GM10266 (cell line): ENCODE data around the gene LBX1.

Experiments
- DNase-seq: peaks from one replicate; pipeline ENCODE4 v3.0.0; 2012; ENCODE audit errors: extremely low spot score
- TF ChIP-seq, protein P1 (sequence below): IDR thresholded peaks from 2 replicates; pipeline ENCODE4 v1.5.1; 2012; ENCODE audit warnings: mild to moderate bottlenecking, low read depth; ENCODE audit not compliant: control insufficient read depth, insufficient read depth; ENCODE audit errors: missing control alignments

Gene LBX1

DNA sequence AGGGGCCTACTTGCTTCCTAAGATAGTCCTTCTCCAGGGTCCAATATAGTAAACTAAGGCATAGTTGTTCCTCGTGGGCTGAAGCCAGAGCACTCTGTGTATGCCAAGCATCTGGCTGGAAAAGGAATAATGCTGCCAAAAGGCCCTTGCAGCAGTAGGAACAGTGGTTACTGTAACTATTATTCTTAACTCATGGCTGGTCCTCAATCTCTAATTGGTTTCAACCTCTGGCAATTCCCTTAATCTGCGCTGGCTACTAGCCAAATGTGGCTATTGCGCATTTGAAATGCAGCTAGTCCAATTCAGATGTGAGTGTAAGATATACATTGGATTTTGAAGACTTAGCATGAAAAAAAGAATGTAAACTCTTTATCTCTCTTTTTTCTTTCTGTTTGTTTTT is 27.8 kb upstream of the LBX1 start:
- TF ChIP-seq, protein P1, sequence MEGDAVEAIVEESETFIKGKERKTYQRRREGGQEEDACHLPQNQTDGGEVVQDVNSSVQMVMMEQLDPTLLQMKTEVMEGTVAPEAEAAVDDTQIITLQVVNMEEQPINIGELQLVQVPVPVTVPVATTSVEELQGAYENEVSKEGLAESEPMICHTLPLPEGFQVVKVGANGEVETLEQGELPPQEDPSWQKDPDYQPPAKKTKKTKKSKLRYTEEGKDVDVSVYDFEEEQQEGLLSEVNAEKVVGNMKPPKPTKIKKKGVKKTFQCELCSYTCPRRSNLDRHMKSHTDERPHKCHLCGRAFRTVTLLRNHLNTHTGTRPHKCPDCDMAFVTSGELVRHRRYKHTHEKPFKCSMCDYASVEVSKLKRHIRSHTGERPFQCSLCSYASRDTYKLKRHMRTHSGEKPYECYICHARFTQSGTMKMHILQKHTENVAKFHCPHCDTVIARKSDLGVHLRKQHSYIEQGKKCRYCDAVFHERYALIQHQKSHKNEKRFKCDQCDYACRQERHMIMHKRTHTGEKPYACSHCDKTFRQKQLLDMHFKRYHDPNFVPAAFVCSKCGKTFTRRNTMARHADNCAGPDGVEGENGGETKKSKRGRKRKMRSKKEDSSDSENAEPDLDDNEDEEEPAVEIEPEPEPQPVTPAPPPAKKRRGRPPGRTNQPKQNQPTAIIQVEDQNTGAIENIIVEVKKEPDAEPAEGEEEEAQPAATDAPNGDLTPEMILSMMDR: no peak
- no peak for DNase-seq

DNA sequence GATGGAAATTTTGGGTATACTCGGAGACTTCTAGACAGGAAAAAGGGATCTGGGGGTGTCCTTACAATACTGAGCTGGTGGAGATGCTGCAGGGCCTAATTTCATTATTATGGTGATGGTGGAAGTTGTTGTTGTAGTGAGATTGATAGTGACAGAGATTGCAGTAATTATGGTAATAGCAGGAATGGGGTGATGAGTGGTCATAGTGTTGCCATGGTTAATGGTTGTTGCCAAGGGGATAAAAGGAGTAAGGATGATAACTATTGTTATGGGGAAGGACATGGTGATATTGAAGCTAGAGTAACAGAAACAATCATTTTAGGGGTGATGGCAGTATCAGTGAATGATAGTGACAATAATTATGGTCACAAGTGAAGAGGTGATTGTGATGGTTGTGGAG is 27.1 kb upstream of the LBX1 start:
- no peak for DNase-seq
- TF ChIP-seq, protein P1: no peak

DNA sequence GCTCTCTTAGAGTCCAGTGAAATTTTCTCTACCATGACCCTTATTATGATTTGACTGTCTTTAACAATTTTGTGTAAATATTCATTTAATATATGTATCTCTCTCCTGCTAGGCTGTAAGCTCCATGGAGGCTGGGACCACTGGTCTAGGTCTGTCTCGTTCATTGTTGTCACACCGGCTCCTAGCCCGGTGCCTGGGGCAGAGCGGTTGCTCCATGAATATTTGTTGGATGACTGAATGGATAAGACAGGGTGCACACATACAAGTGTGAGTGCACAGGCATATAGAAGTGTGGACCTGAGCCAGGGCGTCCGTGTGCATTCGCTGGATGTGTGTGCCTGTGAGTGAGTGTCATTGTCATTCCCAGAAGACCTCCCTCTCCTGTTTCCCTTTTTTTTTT is 20.9 kb upstream of the LBX1 start:
- DNase-seq: no peak
- TF ChIP-seq, protein P1: no peak

DNA sequence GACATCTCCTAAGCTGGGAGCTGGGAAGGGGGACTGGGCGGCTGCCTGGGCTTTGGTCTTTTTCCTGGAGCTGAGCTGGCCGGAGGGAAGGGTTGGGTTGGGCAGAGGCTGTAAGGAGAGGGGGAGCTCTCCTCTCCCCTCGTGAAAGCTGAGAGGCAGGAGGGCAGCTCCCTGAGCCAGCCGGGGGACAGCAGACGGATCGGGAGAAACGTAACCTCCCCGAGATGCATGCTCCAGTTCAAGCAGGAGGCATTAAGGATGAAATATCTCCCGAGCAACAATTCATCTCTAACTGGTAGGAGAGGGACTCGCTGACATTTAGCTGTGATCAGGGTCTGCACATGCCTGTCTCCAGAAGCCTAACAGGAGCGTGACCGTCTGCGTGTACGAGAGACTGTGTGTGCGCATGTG is 19.9 kb upstream of the LBX1 start:
- TF ChIP-seq, protein P1: no peak

DNA sequence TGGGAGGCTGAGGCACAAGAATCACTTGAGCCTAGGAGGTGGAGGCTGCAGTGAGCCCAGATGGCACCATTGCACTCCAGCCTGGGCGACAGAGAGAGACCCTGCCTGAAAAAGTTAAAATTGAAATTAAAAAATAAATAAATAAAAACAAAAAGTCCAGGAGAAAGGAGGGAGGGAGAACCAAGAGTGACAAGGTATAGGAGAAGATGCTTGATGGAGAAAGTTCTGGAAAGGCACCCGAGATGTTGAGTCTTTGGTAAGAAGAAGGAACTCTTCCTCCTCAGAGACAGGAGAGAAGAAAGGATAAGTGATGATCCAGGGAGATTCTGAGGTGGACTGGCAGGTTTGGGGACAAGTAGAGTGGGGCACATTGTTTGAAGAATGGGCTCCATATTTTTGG is 17.4 kb upstream of the LBX1 start:
- TF ChIP-seq, protein P1: no peak
- no peak for DNase-seq

More for the DNA sequence above, 19.9 kb upstream of the LBX1 start:
- no peak for DNase-seq

DNA sequence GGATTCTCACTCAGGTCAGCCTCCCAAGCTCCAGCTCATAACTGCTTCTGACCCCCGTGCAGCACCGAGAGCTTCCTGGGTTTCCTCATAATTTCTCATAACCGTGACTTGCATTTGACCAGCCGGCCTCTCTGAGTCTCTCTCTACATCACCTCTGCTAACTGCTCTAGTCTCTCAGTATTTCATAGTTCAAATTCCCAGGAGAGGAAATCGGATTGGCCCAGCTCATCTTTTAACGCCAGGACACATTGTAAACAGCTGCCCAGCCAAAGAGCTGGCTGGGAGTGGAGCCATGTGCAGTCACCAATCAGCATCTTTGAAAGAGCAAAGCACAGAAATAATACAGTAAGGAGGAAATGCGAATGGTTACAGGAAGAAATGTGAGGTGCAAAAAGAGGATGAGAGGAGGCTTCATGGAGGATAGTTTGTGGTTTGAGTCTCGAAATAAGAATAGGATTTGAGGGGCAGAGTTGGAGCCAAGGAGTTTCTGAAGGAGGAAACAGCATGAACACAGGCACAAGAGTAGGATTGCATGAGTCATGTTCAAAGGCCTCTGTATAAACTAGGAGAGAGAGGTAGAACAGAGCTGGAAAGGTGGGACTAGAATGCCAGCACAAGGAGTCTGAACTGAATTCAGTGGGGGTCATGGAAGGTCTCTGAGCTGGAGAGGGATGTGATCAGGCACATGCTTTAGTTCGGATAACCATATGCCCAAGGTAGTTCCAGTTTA is 15.2 kb upstream of the LBX1 start:
- TF ChIP-seq, protein P1: no peak
- DNase-seq: no peak

DNA sequence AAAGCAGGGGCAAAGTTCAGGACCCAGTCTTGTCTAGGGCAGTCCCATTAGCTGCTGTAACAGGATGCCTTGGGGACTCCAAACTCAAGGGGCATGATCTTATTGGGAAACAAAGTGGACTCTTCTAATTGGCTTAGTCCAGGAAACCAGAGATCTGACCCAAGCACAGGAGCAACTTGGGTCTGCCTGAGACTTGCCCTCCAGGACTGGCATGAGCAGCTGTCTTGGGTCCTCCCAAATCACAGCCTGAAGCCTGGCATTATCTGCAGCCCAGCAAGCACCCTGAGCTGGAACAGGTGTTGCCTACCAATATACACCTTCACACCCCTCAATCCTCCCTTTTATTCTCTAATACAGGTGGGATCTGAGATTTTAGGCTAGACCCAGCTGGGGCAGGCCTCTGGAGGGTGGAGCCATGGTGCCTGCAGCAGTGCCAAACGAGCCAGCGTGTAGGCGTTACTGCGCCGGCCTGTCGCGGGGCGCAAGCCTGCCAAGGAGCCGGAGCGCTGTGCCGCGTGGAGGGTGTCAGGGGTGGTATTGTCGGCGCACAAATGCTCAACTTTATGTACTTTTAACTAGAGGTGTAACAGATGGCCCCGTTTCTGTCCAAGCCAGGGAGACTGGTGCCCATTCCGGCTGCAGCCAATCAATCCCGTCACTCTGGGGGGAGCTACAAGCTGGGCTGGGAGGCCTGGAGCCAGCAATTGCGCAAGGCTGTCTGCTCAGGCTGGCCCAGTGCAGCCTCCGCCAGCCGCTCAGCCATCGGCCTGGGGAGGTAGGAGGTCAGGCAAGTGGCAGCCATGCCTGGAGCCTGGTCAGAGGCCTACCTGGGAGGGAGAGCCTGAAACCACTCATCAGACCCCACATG is 12.8 kb upstream of the LBX1 start:
- no peak for DNase-seq
- TF ChIP-seq, protein P1: no peak
